ENCODE data around the gene PLEKHO2. TPM values are rescaled to one million over a fixed set of nuclear protein-coding genes. Genes with fewer than 3 reads are reported as not detected.

Gene PLEKHO2
- total and polyA plus RNA-seq, 2 experiments from 2014 or later: 12.7 to 15.1 TPM

DNA sequence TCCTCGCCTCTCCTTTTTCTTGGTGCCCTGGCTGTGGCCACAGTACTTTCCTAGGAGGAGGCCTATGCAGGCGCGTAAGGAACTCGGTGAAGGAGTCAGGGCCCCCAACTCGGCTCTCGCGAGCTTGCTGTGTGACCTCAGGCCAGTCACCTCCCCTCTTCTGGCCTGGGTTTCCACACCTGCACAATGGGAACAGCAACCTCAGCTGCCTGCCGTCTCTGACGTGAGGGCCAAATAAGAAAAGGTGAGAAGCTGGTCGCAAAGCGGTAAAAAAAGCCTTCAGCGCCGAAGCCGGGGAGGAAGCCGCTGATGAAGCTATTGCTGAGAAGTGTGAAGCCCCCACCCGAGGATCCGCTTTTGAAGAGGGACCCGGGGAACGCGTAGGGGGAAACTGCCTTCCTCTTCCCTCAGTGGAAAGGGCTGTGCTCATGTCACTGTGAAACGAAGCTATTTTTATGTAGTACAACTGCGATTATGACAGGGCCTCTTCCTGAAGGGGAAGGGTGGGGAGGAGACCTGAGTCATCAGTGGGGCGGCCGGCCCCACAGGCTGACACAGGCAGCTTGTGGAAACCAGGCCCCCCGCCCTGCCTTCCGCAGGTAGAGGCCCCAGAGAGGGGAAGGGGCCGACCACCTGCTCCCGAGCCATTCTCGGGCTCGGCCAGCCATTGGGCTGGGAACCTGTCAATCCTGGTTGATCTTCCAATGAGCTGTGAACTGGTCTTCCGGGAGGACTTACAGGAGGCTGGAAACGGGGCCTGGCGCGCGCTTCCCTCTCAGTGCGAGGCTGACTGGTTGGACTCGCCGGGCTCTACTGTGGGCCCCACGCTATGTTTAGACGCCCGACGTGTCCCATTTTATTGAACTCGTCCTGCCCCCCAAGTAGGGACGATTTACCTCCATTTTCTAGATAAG, 52.0 kb downstream of the PLEKHO2 start:
- H3K36me3 ChIP-seq (replicated peaks; ENCODE audit: insufficient read depth, low read depth): no peaks in the 10 kb centered on the region
- peak overlapping the region; percentile 71 for H2AFZ ChIP-seq
- no peaks in the 10 kb centered on the region for H3K27me3 ChIP-seq
- no peaks in the 10 kb centered on the region for H3K9me2 ChIP-seq (replicated peaks; ENCODE audit: insufficient read depth)
- no peaks in the 10 kb centered on the region for H3K9me3 ChIP-seq (ENCODE audit: low read depth)
- H3K27ac ChIP-seq: peak overlapping the region; percentile 98
- DNase-seq (ENCODE audit: low spot score): peak; percentile 96
- TF ChIP-seq EZH2phosphoT487 (IDR thresholded peaks at IDR 0.05; ENCODE audit: low read depth, severe bottlenecking, unreplicated experiment): no peak
- no peak for TF ChIP-seq EZH2 (IDR thresholded peaks at IDR 0.05; ENCODE audit: borderline replicate concordance)
- TF ChIP-seq, protein P1, sequence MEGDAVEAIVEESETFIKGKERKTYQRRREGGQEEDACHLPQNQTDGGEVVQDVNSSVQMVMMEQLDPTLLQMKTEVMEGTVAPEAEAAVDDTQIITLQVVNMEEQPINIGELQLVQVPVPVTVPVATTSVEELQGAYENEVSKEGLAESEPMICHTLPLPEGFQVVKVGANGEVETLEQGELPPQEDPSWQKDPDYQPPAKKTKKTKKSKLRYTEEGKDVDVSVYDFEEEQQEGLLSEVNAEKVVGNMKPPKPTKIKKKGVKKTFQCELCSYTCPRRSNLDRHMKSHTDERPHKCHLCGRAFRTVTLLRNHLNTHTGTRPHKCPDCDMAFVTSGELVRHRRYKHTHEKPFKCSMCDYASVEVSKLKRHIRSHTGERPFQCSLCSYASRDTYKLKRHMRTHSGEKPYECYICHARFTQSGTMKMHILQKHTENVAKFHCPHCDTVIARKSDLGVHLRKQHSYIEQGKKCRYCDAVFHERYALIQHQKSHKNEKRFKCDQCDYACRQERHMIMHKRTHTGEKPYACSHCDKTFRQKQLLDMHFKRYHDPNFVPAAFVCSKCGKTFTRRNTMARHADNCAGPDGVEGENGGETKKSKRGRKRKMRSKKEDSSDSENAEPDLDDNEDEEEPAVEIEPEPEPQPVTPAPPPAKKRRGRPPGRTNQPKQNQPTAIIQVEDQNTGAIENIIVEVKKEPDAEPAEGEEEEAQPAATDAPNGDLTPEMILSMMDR (IDR thresholded peaks at IDR 0.05; ENCODE audit: poor library complexity): no peak
- WGBS (ENCODE audit: low lambda C conversion rate, missing lambda C conversion rate): 35% methylated on average over 44 of the region's 44 CpGs
- no peaks in the 10 kb centered on the region for H3K79me2 ChIP-seq
- H4K20me1 ChIP-seq (ENCODE audit: insufficient read depth, poor library complexity, severe bottlenecking): no peaks in the 10 kb centered on the region
- peaks cover 32% of the 10 kb centered on the region for H3K4me1 ChIP-seq (ENCODE audit: insufficient read depth)
- H3K4me2 ChIP-seq: peak overlapping the region; percentile 73
- no peak overlapping the region for H3K4me3 ChIP-seq

DNA sequence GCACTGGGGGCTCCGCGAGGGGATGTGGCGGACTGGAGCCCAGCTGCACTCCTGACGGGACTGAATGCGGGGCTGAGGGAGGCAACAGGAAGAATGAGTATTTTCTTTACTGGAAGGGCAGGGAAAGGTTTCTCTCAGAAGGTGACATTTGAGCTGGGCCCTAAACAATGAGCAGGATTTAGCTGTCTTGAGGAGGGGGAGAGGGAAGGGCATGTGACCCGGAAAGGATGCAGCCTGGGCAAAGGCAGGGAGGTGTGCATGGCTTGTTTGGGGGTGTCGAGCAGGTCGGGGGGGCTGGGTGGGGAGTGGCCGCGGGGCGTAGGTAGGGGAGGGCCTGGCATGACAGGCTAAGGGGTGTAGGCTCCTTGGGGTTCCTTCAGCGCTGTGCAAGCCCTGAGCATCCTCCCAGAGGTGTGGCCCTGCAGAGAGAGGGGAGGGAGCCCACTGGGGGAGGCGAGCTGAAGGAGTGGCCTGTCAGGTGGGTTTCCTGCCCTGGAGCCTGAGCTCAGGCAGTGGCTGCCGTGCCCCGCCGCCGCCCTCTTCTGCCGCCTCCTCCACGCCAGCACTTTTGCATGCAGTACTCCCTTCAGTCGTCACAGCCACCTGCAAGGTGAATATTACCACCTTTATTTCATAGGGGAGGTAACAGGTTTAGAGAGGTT, 52.8 kb downstream of the PLEKHO2 start:
- Histone ChIP-seq H3K27ac (peak overlapping the region; percentile 98), H3K27me3 (no peaks in the 10 kb centered on the region), H3K4me3 (no peak overlapping the region), H3K4me1 (ENCODE audit: insufficient read depth) (peaks cover 32% of the 10 kb centered on the region), H3K9me3 (ENCODE audit: low read depth) (no peaks in the 10 kb centered on the region), H3K36me3 (replicated peaks; ENCODE audit: insufficient read depth, low read depth) (no peaks in the 10 kb centered on the region), H2AFZ (peak overlapping the region; percentile 71), H3K4me2 (peak overlapping the region; percentile 73), H4K20me1 (ENCODE audit: insufficient read depth, poor library complexity, severe bottlenecking) (no peaks in the 10 kb centered on the region), H3K79me2 (no peaks in the 10 kb centered on the region), H3K9me2 (replicated peaks; ENCODE audit: insufficient read depth) (no peaks in the 10 kb centered on the region)
- no peak for TF ChIP-seq EZH2 (IDR thresholded peaks at IDR 0.05; ENCODE audit: borderline replicate concordance)
- no peak for TF ChIP-seq EZH2phosphoT487 (IDR thresholded peaks at IDR 0.05; ENCODE audit: low read depth, severe bottlenecking, unreplicated experiment)
- TF ChIP-seq, protein P1 (IDR thresholded peaks at IDR 0.05; ENCODE audit: poor library complexity): no peak
- 30% methylated on average over 9 of the region's 20 CpGs for WGBS (ENCODE audit: low lambda C conversion rate, missing lambda C conversion rate)
- DNase-seq (ENCODE audit: low spot score): peak; percentile 59

DNA sequence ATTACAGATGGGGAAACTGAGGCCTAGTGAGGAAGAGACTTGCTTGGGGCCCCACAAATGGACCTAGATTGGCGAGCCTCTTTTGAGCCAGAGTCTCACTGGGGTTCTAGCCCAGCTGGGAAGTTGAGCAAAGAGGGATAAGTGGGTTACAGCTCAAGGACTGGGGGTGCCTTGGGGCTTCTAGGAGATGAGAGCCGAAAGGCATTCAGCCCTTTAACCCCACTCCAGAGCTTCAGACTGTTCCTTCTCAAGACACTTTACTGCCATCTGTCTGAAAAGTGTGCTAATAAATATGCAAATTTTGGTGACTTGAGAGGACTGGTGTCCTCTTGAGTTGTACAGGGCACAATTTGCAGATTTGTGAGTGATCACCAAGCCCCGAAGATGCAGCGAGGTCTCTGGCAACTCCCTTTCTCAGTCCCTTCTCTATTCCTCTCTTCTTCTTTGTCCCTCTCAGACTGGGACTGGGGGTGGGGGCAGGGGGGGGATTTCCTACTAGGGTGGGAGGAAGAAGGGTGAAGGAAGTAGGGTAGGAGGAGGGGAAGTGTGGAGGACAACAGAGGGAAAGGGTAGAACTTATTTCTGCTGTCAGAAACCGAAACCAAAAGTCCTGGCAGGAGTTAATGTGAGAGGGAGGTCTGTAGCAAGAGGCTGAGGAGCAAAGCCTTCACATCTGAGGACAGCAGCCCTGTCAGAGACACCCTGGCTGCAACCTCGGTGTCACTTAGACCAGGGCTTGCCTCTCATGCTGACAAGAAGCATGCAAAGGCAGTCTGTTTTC, 53.8 kb downstream of the PLEKHO2 start:
- H2AFZ ChIP-seq: peak overlapping the region; percentile 29
- H3K4me1 ChIP-seq (ENCODE audit: insufficient read depth): peaks cover 32% of the 10 kb centered on the region
- peak overlapping the region; percentile 98 for H3K27ac ChIP-seq
- no peaks in the 10 kb centered on the region for H3K9me2 ChIP-seq (replicated peaks; ENCODE audit: insufficient read depth)
- H3K4me2 ChIP-seq: peak overlapping the region; percentile 73
- no peaks in the 10 kb centered on the region for H3K36me3 ChIP-seq (replicated peaks; ENCODE audit: insufficient read depth, low read depth)
- H3K27me3 ChIP-seq: no peaks in the 10 kb centered on the region
- no peaks in the 10 kb centered on the region for H4K20me1 ChIP-seq (ENCODE audit: insufficient read depth, poor library complexity, severe bottlenecking)
- no peak for DNase-seq (ENCODE audit: low spot score)
- no peaks in the 10 kb centered on the region for H3K9me3 ChIP-seq (ENCODE audit: low read depth)
- 74% methylated on average over 6 of the region's 6 CpGs for WGBS (ENCODE audit: low lambda C conversion rate, missing lambda C conversion rate)
- no peaks in the 10 kb centered on the region for H3K79me2 ChIP-seq
- TF ChIP-seq EZH2 (IDR thresholded peaks at IDR 0.05; ENCODE audit: borderline replicate concordance) (no peak), EZH2phosphoT487 (IDR thresholded peaks at IDR 0.05; ENCODE audit: low read depth, severe bottlenecking, unreplicated experiment) (no peak)
- TF ChIP-seq, protein P1 (IDR thresholded peaks at IDR 0.05; ENCODE audit: poor library complexity): peak; percentile 16
- no peak overlapping the region for H3K4me3 ChIP-seq

Data from hepatocyte (in vitro differentiated cells).